ENCODE results near the gene PHLDB3.
A peak's percentile ranks its signal among the peaks of the same experiment; 100 is the strongest.
"Not testable (repeated sequence)": the region's sequence is repeated elsewhere in the genome, so short reads cannot be mapped to it uniquely, and the experiment has no call there.

Gene PHLDB3

GRCh38 chr19:43504426-43505185, at the start of gene PHLDB3:
TSS of gene PHLDB3 (minus strand) at chr19:43504746. CDS start at chr19:43504118, 628 bp downstream.
- peak; percentile 36 for DNase-seq

GRCh38 chr19:43553656-43554055, 49.1 kb upstream of the PHLDB3 start:
- DNase-seq: no peak

GRCh38 chr19:43552616-43553015, 48.1 kb upstream of the PHLDB3 start:
- no peak for DNase-seq

- DNase-seq: no peak
These were observed 47.6 kb upstream of the PHLDB3 start for GRCh38 chr19:43552198-43552450.

GRCh38 chr19:43551399-43552197, 47.1 kb upstream of the PHLDB3 start:
- DNase-seq: no peak

GRCh38 chr19:43548706-43549105, 44.2 kb upstream of the PHLDB3 start:
- no peak for DNase-seq

GRCh38 chr19:43547926-43548325, 43.4 kb upstream of the PHLDB3 start:
- DNase-seq: not testable (repeated sequence)

GRCh38 chr19:43546581-43546980, 42.0 kb upstream of the PHLDB3 start:
- DNase-seq: no peak

GRCh38 chr19:43545981-43546380, 41.4 kb upstream of the PHLDB3 start:
- DNase-seq: no peak

- DNase-seq: no peak
These were observed 40.7 kb upstream of the PHLDB3 start for GRCh38 chr19:43545276-43545675.

GRCh38 chr19:43544077-43544476, 39.5 kb upstream of the PHLDB3 start:
- DNase-seq: no peak

- no peak for DNase-seq
These were observed 37.5 kb upstream of the PHLDB3 start for GRCh38 chr19:43541920-43542650.

- DNase-seq: no peak
These were observed 35.8 kb upstream of the PHLDB3 start for GRCh38 chr19:43540381-43540780.

GRCh38 chr19:43538922-43539321, 34.4 kb upstream of the PHLDB3 start:
- DNase-seq: no peak

GRCh38 chr19:43534816-43535761, 30.5 kb upstream of the PHLDB3 start:
- DNase-seq: no peak

- DNase-seq: no peak
These were observed 29.8 kb upstream of the PHLDB3 start for GRCh38 chr19:43534305-43534815.

GRCh38 chr19:43533546-43534304, 29.2 kb upstream of the PHLDB3 start:
- peak; percentile 90 for DNase-seq

GRCh38 chr19:43532962-43533545, 28.5 kb upstream of the PHLDB3 start, which contains the start of gene ZNF575:
TSS of gene ZNF575 (plus strand) at chr19:43533188. CDS start at chr19:43534423, 1,235 bp downstream.
- peak; percentile 76 for DNase-seq

- no peak for DNase-seq
These were observed 28.0 kb upstream of the PHLDB3 start for GRCh38 chr19:43532571-43532961.

- no peak for DNase-seq
These were observed 23.5 kb upstream of the PHLDB3 start for GRCh38 chr19:43527860-43528622.
